ENCODE results near the gene WDFY3.

Gene WDFY3

GRCh38 chr4:84901740-84902281 lies 64.7 kb downstream of the WDFY3 start:
- no peak overlapping the region for H2BK120ac ChIP-seq (ENCODE audit: low read depth, low read length)
- no peak overlapping the region for H3K27ac ChIP-seq (ENCODE audit: low read depth, low read length)
- H2AK5ac ChIP-seq (ENCODE audit: low read length), result no peak overlapping the region
- H2BK5ac ChIP-seq (ENCODE audit: low read length), result no peak overlapping the region
- no peak overlapping the region for H4K8ac ChIP-seq (ENCODE audit: low read depth, low read length)
- H3K23ac ChIP-seq (ENCODE audit: low read length), result no peak overlapping the region
- no peak overlapping the region for H2BK15ac ChIP-seq (replicated peaks; ENCODE audit: low read depth)
- peaks cover 5% of the 10 kb centered on the region for H3K4me1 ChIP-seq (ENCODE audit: control insufficient read depth, low read depth, low read length)
- DNase-seq, result no peak
- no CpG with 5 or more reads among the region's 3 CpGs for WGBS (ENCODE audit: extremely low coverage, insufficient coverage, low lambda C conversion rate)
- H3K9ac ChIP-seq (ENCODE audit: low read length), result no peak overlapping the region
- no peak overlapping the region for H4K5ac ChIP-seq (ENCODE audit: low read length)
- H3K79me1 ChIP-seq (ENCODE audit: low read length), result peaks cover 14% of the 10 kb centered on the region
- no peaks in the 10 kb centered on the region for H3K36me3 ChIP-seq (ENCODE audit: control insufficient read depth, insufficient read depth, low read length)
- H3K4ac ChIP-seq (ENCODE audit: low read depth, low read length), result no peak overlapping the region
- H3K4me2 ChIP-seq (ENCODE audit: low read length), result no peak overlapping the region
- H3K18ac ChIP-seq (ENCODE audit: low read length), result no peak overlapping the region
- H3K27me3 ChIP-seq (ENCODE audit: insufficient read depth, low read length, poor library complexity), result no peaks in the 10 kb centered on the region
- H3K4me3 ChIP-seq (ENCODE audit: low read length), result no peak overlapping the region
- peaks cover 4% of the 10 kb centered on the region for H3K79me2 ChIP-seq (ENCODE audit: control insufficient read depth, insufficient read depth, low read length)
- no peak overlapping the region for H3K56ac ChIP-seq (ENCODE audit: low read length)

GRCh38 chr4:84901173-84901572 lies 65.3 kb downstream of the WDFY3 start:
- Histone ChIP-seq H3K56ac (ENCODE audit: low read length) (no peak overlapping the region), H2BK15ac (replicated peaks; ENCODE audit: low read depth) (no peak overlapping the region), H2BK120ac (ENCODE audit: low read depth, low read length) (no peak overlapping the region), H3K4me3 (ENCODE audit: low read length) (no peak overlapping the region), H3K27me3 (ENCODE audit: insufficient read depth, low read length, poor library complexity) (no peaks in the 10 kb centered on the region), H2AK5ac (ENCODE audit: low read length) (no peak overlapping the region), H3K79me2 (ENCODE audit: control insufficient read depth, insufficient read depth, low read length) (peaks cover 4% of the 10 kb centered on the region), H3K27ac (ENCODE audit: low read depth, low read length) (no peak overlapping the region), H3K4ac (ENCODE audit: low read depth, low read length) (no peak overlapping the region), H3K4me1 (ENCODE audit: control insufficient read depth, low read depth, low read length) (peaks cover 5% of the 10 kb centered on the region), H2BK5ac (ENCODE audit: low read length) (no peak overlapping the region), H3K36me3 (ENCODE audit: control insufficient read depth, insufficient read depth, low read length) (no peaks in the 10 kb centered on the region), H3K79me1 (ENCODE audit: low read length) (peaks cover 14% of the 10 kb centered on the region), H3K4me2 (ENCODE audit: low read length) (no peak overlapping the region), H3K23ac (ENCODE audit: low read length) (no peak overlapping the region), H4K5ac (ENCODE audit: low read length) (no peak overlapping the region), H4K8ac (ENCODE audit: low read depth, low read length) (no peak overlapping the region), H3K9ac (ENCODE audit: low read length) (no peak overlapping the region), H3K18ac (ENCODE audit: low read length) (no peak overlapping the region)
- DNase-seq, result peak; percentile 43
- WGBS (ENCODE audit: extremely low coverage, insufficient coverage, low lambda C conversion rate), result no CpG with 5 or more reads among the region's 3 CpGs

DNA sequence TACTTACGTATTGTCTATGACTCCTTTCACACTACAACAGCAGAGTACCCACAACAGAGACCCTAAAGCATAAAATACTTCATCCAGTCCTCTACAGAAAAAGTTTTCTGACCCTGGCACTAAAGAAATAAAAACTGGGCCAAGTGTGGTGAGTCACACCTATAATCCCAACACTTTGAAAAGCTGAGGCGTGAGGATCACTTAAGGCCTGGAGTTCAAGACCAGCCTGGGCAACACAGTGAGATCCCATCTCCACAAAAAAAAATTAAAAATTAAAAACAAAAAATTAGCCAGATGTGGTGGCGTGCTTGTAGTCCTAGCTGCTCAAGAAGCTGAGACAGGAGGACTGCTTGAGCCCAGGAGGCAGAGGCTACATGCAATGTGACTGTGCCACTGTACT lies 66.9 kb downstream of the WDFY3 start:
- Histone ChIP-seq H2BK120ac (ENCODE audit: low read depth, low read length) (no peak overlapping the region), H3K79me1 (ENCODE audit: low read length) (peaks cover 14% of the 10 kb centered on the region), H4K8ac (ENCODE audit: low read depth, low read length) (no peak overlapping the region), H3K23ac (ENCODE audit: low read length) (no peak overlapping the region), H3K4me1 (ENCODE audit: control insufficient read depth, low read depth, low read length) (peaks cover 5% of the 10 kb centered on the region), H3K4me3 (ENCODE audit: low read length) (no peak overlapping the region), H2BK15ac (replicated peaks; ENCODE audit: low read depth) (no peak overlapping the region), H3K27me3 (ENCODE audit: insufficient read depth, low read length, poor library complexity) (no peaks in the 10 kb centered on the region), H3K27ac (ENCODE audit: low read depth, low read length) (no peak overlapping the region), H3K4me2 (ENCODE audit: low read length) (no peak overlapping the region), H3K18ac (ENCODE audit: low read length) (no peak overlapping the region), H2BK5ac (ENCODE audit: low read length) (no peak overlapping the region), H2AK5ac (ENCODE audit: low read length) (no peak overlapping the region), H3K4ac (ENCODE audit: low read depth, low read length) (no peak overlapping the region), H3K36me3 (ENCODE audit: control insufficient read depth, insufficient read depth, low read length) (no peaks in the 10 kb centered on the region), H3K9ac (ENCODE audit: low read length) (no peak overlapping the region), H3K56ac (ENCODE audit: low read length) (no peak overlapping the region), H4K5ac (ENCODE audit: low read length) (no peak overlapping the region), H3K79me2 (ENCODE audit: control insufficient read depth, insufficient read depth, low read length) (peaks cover 4% of the 10 kb centered on the region)
- WGBS (ENCODE audit: extremely low coverage, insufficient coverage, low lambda C conversion rate), result no CpG with 5 or more reads among the region's 3 CpGs
- DNase-seq, result no peak

- Histone ChIP-seq H3K36me3 (ENCODE audit: control insufficient read depth, insufficient read depth, low read length) (no peaks in the 10 kb centered on the region), H4K8ac (ENCODE audit: low read depth, low read length) (no peak overlapping the region), H3K79me2 (ENCODE audit: control insufficient read depth, insufficient read depth, low read length) (peaks cover 4% of the 10 kb centered on the region), H4K5ac (ENCODE audit: low read length) (no peak overlapping the region), H2BK120ac (ENCODE audit: low read depth, low read length) (no peak overlapping the region), H2BK5ac (ENCODE audit: low read length) (no peak overlapping the region), H3K4me1 (ENCODE audit: control insufficient read depth, low read depth, low read length) (peaks cover 5% of the 10 kb centered on the region), H3K9ac (ENCODE audit: low read length) (no peak overlapping the region), H2BK15ac (replicated peaks; ENCODE audit: low read depth) (no peak overlapping the region), H3K4me2 (ENCODE audit: low read length) (no peak overlapping the region), H3K56ac (ENCODE audit: low read length) (no peak overlapping the region), H2AK5ac (ENCODE audit: low read length) (no peak overlapping the region), H3K18ac (ENCODE audit: low read length) (no peak overlapping the region), H3K4me3 (ENCODE audit: low read length) (no peak overlapping the region), H3K4ac (ENCODE audit: low read depth, low read length) (no peak overlapping the region), H3K23ac (ENCODE audit: low read length) (no peak overlapping the region), H3K27ac (ENCODE audit: low read depth, low read length) (no peak overlapping the region), H3K79me1 (ENCODE audit: low read length) (peaks cover 14% of the 10 kb centered on the region), H3K27me3 (ENCODE audit: insufficient read depth, low read length, poor library complexity) (no peaks in the 10 kb centered on the region)
- no peak for DNase-seq
- no CpG with 5 or more reads among the region's 6 CpGs for WGBS (ENCODE audit: extremely low coverage, insufficient coverage, low lambda C conversion rate)
Measured at GRCh38 chr4:84897516-84897915, 69.0 kb downstream of the WDFY3 start.

- H3K36me3 ChIP-seq (ENCODE audit: control insufficient read depth, insufficient read depth, low read length), result no peaks in the 10 kb centered on the region
Measured at GRCh38 chr4:84895283-84895682, 71.2 kb downstream of the WDFY3 start.

GRCh38 chr4:84894621-84895020 lies 71.9 kb downstream of the WDFY3 start:
- no peaks in the 10 kb centered on the region for H3K27me3 ChIP-seq (ENCODE audit: insufficient read depth, low read length, poor library complexity)
- H4K8ac ChIP-seq (ENCODE audit: low read depth, low read length), result no peak overlapping the region
- no peak overlapping the region for H3K4ac ChIP-seq (ENCODE audit: low read depth, low read length)
- H2BK5ac ChIP-seq (ENCODE audit: low read length), result no peak overlapping the region
- no peak overlapping the region for H4K5ac ChIP-seq (ENCODE audit: low read length)
- no peak overlapping the region for H2BK120ac ChIP-seq (ENCODE audit: low read depth, low read length)
- no peak overlapping the region for H3K23ac ChIP-seq (ENCODE audit: low read length)
- H3K79me2 ChIP-seq (ENCODE audit: control insufficient read depth, insufficient read depth, low read length), result no peaks in the 10 kb centered on the region
- H3K4me2 ChIP-seq (ENCODE audit: low read length), result no peak overlapping the region
- H3K27ac ChIP-seq (ENCODE audit: low read depth, low read length), result no peak overlapping the region
- H3K56ac ChIP-seq (ENCODE audit: low read length), result no peak overlapping the region
- H3K4me3 ChIP-seq (ENCODE audit: low read length), result no peak overlapping the region
- no peak overlapping the region for H2BK15ac ChIP-seq (replicated peaks; ENCODE audit: low read depth)
- no peak overlapping the region for H3K18ac ChIP-seq (ENCODE audit: low read length)
- no peaks in the 10 kb centered on the region for H3K36me3 ChIP-seq (ENCODE audit: control insufficient read depth, insufficient read depth, low read length)
- H3K4me1 ChIP-seq (ENCODE audit: control insufficient read depth, low read depth, low read length), result no peaks in the 10 kb centered on the region
- DNase-seq, result no peak
- no peak overlapping the region for H3K9ac ChIP-seq (ENCODE audit: low read length)
- H3K79me1 ChIP-seq (ENCODE audit: low read length), result peaks cover 6% of the 10 kb centered on the region
- no peak overlapping the region for H2AK5ac ChIP-seq (ENCODE audit: low read length)
- WGBS (ENCODE audit: extremely low coverage, insufficient coverage, low lambda C conversion rate), result no CpG with 5 or more reads among the region's 10 CpGs

More at GRCh38 chr4:84895283-84895682, 71.2 kb downstream of the WDFY3 start:
- Histone ChIP-seq H3K4me1 (ENCODE audit: control insufficient read depth, low read depth, low read length) (no peaks in the 10 kb centered on the region), H3K4me3 (ENCODE audit: low read length) (no peak overlapping the region), H3K79me1 (ENCODE audit: low read length) (peaks cover 10% of the 10 kb centered on the region), H2BK120ac (ENCODE audit: low read depth, low read length) (no peak overlapping the region), H3K27ac (ENCODE audit: low read depth, low read length) (no peak overlapping the region), H3K18ac (ENCODE audit: low read length) (no peak overlapping the region), H4K5ac (ENCODE audit: low read length) (no peak overlapping the region), H2BK5ac (ENCODE audit: low read length) (no peak overlapping the region), H3K79me2 (ENCODE audit: control insufficient read depth, insufficient read depth, low read length) (peaks cover 2% of the 10 kb centered on the region), H2BK15ac (replicated peaks; ENCODE audit: low read depth) (no peak overlapping the region), H3K4me2 (ENCODE audit: low read length) (no peak overlapping the region), H3K27me3 (ENCODE audit: insufficient read depth, low read length, poor library complexity) (no peaks in the 10 kb centered on the region), H3K9ac (ENCODE audit: low read length) (no peak overlapping the region), H4K8ac (ENCODE audit: low read depth, low read length) (no peak overlapping the region), H3K4ac (ENCODE audit: low read depth, low read length) (no peak overlapping the region), H3K23ac (ENCODE audit: low read length) (no peak overlapping the region), H3K56ac (ENCODE audit: low read length) (no peak overlapping the region), H2AK5ac (ENCODE audit: low read length) (no peak overlapping the region)
- no CpG with 5 or more reads among the region's 1 CpG for WGBS (ENCODE audit: extremely low coverage, insufficient coverage, low lambda C conversion rate)
- no peak for DNase-seq
